HG02678 (cell line): ENCODE measurements around the gene NOMO2.
"Not testable (repeated sequence)": the region's sequence is repeated elsewhere in the genome, so short reads cannot be mapped to it uniquely, and the experiment has no call there.

ENCODE experiments used
- ATAC-seq: cut with Tn5 transposase; IDR thresholded peaks from one replicate; pipeline ENCODE4 v1.9.1; 2021; ENCODE audit warnings: mild to moderate bottlenecking, moderate library complexity; ENCODE audit not compliant: unreplicated experiment

Gene NOMO2

GRCh38 chr16:18579261-18579660 is 17.4 kb upstream of the NOMO2 start:
- not testable (repeated sequence) for ATAC-seq

GRCh38 chr16:18577942-18578341 is 16.0 kb upstream of the NOMO2 start:
- not testable (repeated sequence) for ATAC-seq

- ATAC-seq, result not testable (repeated sequence)
These were observed 14.0 kb upstream of the NOMO2 start for GRCh38 chr16:18575945-18576344.

- not testable (repeated sequence) for ATAC-seq
These were observed 13.5 kb upstream of the NOMO2 start for GRCh38 chr16:18575298-18575917.

GRCh38 chr16:18573887-18574286 is 12.0 kb upstream of the NOMO2 start:
- ATAC-seq, result not testable (repeated sequence)

- ATAC-seq, result not testable (repeated sequence)
These were observed 11.1 kb upstream of the NOMO2 start for GRCh38 chr16:18572973-18573372.

- ATAC-seq, result not testable (repeated sequence)
These were observed 9.5 kb upstream of the NOMO2 start for GRCh38 chr16:18571307-18571850.

GRCh38 chr16:18570529-18571306 is 8.8 kb upstream of the NOMO2 start:
- not testable (repeated sequence) for ATAC-seq

GRCh38 chr16:18560416-18561220 is 1.3 kb downstream of the NOMO2 start:
- ATAC-seq, result not testable (repeated sequence)

- not testable (repeated sequence) for ATAC-seq
These were observed 8.2 kb downstream of the NOMO2 start for GRCh38 chr16:18553671-18554070.

- not testable (repeated sequence) for ATAC-seq
These were observed 14.5 kb downstream of the NOMO2 start for GRCh38 chr16:18547382-18547781.

- ATAC-seq, result not testable (repeated sequence)
These were observed 15.0 kb downstream of the NOMO2 start for GRCh38 chr16:18546853-18547252.

GRCh38 chr16:18544232-18545081 is 17.4 kb downstream of the NOMO2 start:
- ATAC-seq, result not testable (repeated sequence)

- not testable (repeated sequence) for ATAC-seq
These were observed 20.0 kb downstream of the NOMO2 start for GRCh38 chr16:18541912-18542311.

- ATAC-seq, result not testable (repeated sequence)
These were observed 24.9 kb downstream of the NOMO2 start for GRCh38 chr16:18537004-18537403.

GRCh38 chr16:18535519-18536168 is 26.3 kb downstream of the NOMO2 start:
- ATAC-seq, result not testable (repeated sequence)

GRCh38 chr16:18534308-18534707 is 27.6 kb downstream of the NOMO2 start:
- ATAC-seq, result not testable (repeated sequence)

- not testable (repeated sequence) for ATAC-seq
These were observed 30.6 kb downstream of the NOMO2 start for GRCh38 chr16:18531323-18531722.

GRCh38 chr16:18530329-18530728 is 31.6 kb downstream of the NOMO2 start:
- not testable (repeated sequence) for ATAC-seq

GRCh38 chr16:18526547-18526946 is 35.4 kb downstream of the NOMO2 start:
- not testable (repeated sequence) for ATAC-seq
